ENCODE measurements around the gene RPS6KA1.
"Not testable (repeated sequence)": the region's sequence is repeated elsewhere in the genome, so short reads cannot be mapped to it uniquely, and the experiment has no call there.

RPS6KA1 gene

GRCh38 chr1:26583646-26584485, 54.3 kb downstream of the RPS6KA1 start:
- TF ChIP-seq CTCF (IDR thresholded peaks at IDR 0.05; ENCODE audit: low read depth, low read length) = peak; percentile 20
- DNase-seq (ENCODE audit: low read depth in 2 of 2) = peak in 1 of 2 donors; percentile 20
- no peak overlapping the region for H3K4me3 ChIP-seq (replicated peaks in 1 of 2; ENCODE audit: low read depth in 2 of 2, low read length in 2 of 2)

- not testable (repeated sequence) for H3K4me3 ChIP-seq (replicated peaks in 1 of 2; ENCODE audit: low read depth in 2 of 2, low read length in 2 of 2); DNase-seq (ENCODE audit: low read depth in 2 of 2)
Measured at GRCh38 chr1:26584588-26584987, 55.0 kb downstream of the RPS6KA1 start.

DNA sequence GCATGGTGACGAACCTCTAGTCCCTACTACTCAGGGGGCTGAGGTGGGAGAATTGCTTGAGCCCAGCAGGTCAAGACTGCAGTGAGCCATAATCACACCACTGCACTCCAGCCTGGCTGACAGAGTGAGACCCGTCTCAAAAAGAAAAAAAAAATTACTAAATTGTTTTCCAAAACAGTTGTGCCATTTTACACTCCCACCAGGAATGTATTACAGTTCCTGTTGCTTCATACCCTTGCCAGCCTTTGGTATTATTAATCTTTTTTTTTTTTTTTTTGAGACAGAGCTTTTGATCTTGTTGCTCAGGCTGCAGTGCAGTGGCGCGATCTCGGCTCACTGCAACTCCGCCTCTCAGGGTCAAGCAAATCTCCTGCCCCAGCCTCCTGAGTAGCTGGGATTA, 55.9 kb downstream of the RPS6KA1 start:
- no peak for TF ChIP-seq CTCF (IDR thresholded peaks at IDR 0.05; ENCODE audit: low read depth, low read length)
- H3K4me3 ChIP-seq (replicated peaks in 1 of 2; ENCODE audit: low read depth in 2 of 2, low read length in 2 of 2) = no peak overlapping the region
- DNase-seq (ENCODE audit: low read depth in 2 of 2) = no peak

DNA sequence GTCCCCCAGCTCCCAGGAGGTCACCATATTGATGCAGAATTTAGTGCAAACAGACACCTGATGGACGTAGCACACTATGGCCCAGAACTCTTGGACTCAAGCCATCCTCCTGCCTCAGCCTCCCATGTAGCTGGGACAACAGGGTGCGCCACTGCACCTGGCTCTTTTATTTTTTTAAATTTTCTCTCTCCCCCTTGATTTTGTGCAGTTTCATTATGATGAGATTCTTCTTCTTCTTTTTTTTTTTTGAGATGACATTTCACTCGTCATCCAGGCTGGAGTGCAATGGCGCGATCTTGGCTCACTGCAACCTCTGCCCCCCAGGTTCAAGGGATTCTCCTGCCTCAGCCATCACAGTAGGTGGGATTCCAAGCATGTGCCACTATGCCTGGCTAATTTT, 63.8 kb downstream of the RPS6KA1 start:
- DNase-seq (ENCODE audit: low read depth in 2 of 2) = no peak
- TF ChIP-seq CTCF (IDR thresholded peaks at IDR 0.05; ENCODE audit: low read depth, low read length) = no peak
- no peak overlapping the region for H3K4me3 ChIP-seq (replicated peaks in 1 of 2; ENCODE audit: low read depth in 2 of 2, low read length in 2 of 2)

DNA sequence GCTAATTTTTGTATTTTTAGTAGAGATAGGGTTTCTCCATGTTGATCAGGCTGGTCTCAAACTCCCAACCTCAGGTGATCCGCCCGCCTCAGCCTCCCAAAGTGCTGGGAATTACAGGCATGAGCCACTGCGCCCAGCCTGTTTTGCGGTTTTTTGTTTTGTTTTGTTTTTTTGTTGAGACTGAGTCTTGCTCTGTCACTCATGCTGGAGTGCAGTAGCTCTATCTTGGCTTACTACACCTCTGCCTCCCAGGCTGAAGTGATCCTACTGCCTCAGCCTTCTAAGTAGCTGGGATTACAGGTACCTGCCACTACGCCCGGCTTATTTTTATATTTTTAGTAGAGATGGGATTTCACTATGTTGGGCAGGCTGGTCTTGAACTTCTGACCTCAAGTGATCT, 65.0 kb downstream of the RPS6KA1 start:
- DNase-seq (ENCODE audit: low read depth in 2 of 2); H3K4me3 ChIP-seq (replicated peaks in 1 of 2; ENCODE audit: low read depth in 2 of 2, low read length in 2 of 2): not testable (repeated sequence)

DNA sequence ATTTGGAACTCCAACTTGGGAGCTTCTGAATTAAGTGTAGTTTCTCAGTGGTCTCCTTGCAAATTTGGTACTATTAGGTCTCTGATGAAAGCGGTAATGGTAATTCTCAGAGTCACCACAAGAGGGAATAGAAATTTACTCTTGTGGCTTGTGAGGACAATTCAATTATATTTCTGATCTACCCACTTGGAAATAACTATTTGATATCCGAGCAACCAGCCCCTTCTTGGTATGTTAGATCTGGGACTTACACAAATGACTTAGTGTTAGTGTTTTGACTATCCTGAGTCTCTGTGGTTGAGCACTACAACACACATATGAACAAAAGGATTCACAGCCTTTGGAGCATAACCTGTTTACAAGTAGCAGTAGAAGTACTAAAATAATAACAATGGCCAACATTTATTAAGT, 68.1 kb downstream of the RPS6KA1 start:
- H3K4me3 ChIP-seq (replicated peaks in 1 of 2; ENCODE audit: low read depth in 2 of 2, low read length in 2 of 2) = no peak overlapping the region
- peak; percentile 69 for TF ChIP-seq CTCF (IDR thresholded peaks at IDR 0.05; ENCODE audit: low read depth, low read length)
- DNase-seq (ENCODE audit: low read depth in 2 of 2) = peak; percentile 75 to 76

DNA sequence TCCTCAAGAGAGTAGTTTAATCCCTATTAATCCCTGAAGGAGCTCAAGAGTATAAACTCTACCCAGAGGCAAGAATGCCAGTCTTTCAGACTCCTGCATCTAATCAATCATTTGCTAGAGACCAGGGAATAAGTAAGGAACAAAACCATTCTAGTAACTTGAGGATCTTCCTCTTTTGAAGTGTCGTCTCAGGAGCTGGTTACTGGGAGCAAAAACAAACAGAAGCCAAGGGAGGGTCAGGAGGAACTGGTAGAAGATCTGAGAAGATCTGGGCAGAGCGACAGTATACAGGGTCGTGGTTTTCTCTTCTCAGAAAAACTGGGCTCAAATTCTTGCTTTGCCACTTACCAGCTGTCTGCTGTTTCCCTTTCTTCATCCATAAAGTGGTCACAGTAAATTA, 69.3 kb downstream of the RPS6KA1 start:
- DNase-seq (ENCODE audit: low read depth in 2 of 2) = no peak
- TF ChIP-seq CTCF (IDR thresholded peaks at IDR 0.05; ENCODE audit: low read depth, low read length) = no peak
- no peak overlapping the region for H3K4me3 ChIP-seq (replicated peaks in 1 of 2; ENCODE audit: low read depth in 2 of 2, low read length in 2 of 2)

All from cardiac fibroblast (primary cell).